ENCODE results near the gene SLC25A4.

GRCh38 chr4:185104733-185105132 is 38.3 kb upstream of the SLC25A4 start:
- TF ChIP-seq, protein P1, sequence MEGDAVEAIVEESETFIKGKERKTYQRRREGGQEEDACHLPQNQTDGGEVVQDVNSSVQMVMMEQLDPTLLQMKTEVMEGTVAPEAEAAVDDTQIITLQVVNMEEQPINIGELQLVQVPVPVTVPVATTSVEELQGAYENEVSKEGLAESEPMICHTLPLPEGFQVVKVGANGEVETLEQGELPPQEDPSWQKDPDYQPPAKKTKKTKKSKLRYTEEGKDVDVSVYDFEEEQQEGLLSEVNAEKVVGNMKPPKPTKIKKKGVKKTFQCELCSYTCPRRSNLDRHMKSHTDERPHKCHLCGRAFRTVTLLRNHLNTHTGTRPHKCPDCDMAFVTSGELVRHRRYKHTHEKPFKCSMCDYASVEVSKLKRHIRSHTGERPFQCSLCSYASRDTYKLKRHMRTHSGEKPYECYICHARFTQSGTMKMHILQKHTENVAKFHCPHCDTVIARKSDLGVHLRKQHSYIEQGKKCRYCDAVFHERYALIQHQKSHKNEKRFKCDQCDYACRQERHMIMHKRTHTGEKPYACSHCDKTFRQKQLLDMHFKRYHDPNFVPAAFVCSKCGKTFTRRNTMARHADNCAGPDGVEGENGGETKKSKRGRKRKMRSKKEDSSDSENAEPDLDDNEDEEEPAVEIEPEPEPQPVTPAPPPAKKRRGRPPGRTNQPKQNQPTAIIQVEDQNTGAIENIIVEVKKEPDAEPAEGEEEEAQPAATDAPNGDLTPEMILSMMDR (IDR thresholded peaks at IDR 0.05; ENCODE audit: low read depth, low read length): no peak
- TF ChIP-seq EZH2phosphoT487 (IDR thresholded peaks at IDR 0.05; ENCODE audit: low read depth): no peak
